Measurements from ENCODE around the gene TSBP1. TPM values are rescaled to one million over a fixed set of nuclear protein-coding genes. Genes with fewer than 3 reads are reported as not detected.

The TSBP1 gene
- total and polyA plus RNA-seq, 2 of the 13 experiments (the other 11 are each of a cell fraction or from before 2014, with no cell fraction given), result not detected

GRCh38 chr6:32298632-32299336, 72.9 kb downstream of the TSBP1 start (continued):
- TF ChIP-seq, protein P1, sequence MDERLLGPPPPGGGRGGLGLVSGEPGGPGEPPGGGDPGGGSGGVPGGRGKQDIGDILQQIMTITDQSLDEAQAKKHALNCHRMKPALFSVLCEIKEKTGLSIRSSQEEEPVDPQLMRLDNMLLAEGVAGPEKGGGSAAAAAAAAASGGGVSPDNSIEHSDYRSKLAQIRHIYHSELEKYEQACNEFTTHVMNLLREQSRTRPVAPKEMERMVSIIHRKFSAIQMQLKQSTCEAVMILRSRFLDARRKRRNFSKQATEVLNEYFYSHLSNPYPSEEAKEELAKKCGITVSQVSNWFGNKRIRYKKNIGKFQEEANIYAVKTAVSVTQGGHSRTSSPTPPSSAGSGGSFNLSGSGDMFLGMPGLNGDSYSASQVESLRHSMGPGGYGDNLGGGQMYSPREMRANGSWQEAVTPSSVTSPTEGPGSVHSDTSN (CRISPR knock-in tag; IDR thresholded peaks at IDR 0.05), result no peak
- TF ChIP-seq ZKSCAN8 (CRISPR knock-in tag; IDR thresholded peaks at IDR 0.05; ENCODE audit: borderline replicate concordance) (0 out of 2 replicates have a peak, but pooled peaks have one; percentile 35), ZSCAN25 (CRISPR knock-in tag; IDR thresholded peaks at IDR 0.05) (no peak), SMC3 (IDR thresholded peaks at IDR 0.05; ENCODE audit: low read length) (no peak), CREB3 (CRISPR knock-in tag; IDR thresholded peaks at IDR 0.05) (no peak), ZNF407 (CRISPR knock-in tag; IDR thresholded peaks at IDR 0.05; ENCODE audit: not compliant biosample characterization) (no peak), TBP (CRISPR knock-in tag; IDR thresholded peaks at IDR 0.05) (no peak), CREM (IDR thresholded peaks at IDR 0.05) (peak; percentile 29; the same call in 1 of the 2 replicates), CREM (CRISPR knock-in tag; IDR thresholded peaks at IDR 0.05) (no peak), ZNF44 (CRISPR knock-in tag; IDR thresholded peaks at IDR 0.05) (no peak), SOX6 (IDR thresholded peaks at IDR 0.05) (no peak), SOX6 (CRISPR knock-in tag; IDR thresholded peaks at IDR 0.05) (peak; percentile 40; the same call in 1 of the 2 replicates)
- TF ChIP-seq, protein P2, sequence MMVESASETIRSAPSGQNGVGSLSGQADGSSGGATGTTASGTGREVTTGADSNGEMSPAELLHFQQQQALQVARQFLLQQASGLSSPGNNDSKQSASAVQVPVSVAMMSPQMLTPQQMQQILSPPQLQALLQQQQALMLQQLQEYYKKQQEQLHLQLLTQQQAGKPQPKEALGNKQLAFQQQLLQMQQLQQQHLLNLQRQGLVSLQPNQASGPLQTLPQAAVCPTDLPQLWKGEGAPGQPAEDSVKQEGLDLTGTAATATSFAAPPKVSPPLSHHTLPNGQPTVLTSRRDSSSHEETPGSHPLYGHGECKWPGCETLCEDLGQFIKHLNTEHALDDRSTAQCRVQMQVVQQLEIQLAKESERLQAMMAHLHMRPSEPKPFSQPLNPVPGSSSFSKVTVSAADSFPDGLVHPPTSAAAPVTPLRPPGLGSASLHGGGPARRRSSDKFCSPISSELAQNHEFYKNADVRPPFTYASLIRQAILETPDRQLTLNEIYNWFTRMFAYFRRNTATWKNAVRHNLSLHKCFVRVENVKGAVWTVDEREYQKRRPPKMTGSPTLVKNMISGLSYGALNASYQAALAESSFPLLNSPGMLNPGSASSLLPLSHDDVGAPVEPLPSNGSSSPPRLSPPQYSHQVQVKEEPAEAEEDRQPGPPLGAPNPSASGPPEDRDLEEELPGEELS (CRISPR knock-in tag; IDR thresholded peaks at IDR 0.05), result 0 out of 2 replicates have a peak, but pooled peaks have one; percentile 20
- TF ChIP-seq, protein P3, sequence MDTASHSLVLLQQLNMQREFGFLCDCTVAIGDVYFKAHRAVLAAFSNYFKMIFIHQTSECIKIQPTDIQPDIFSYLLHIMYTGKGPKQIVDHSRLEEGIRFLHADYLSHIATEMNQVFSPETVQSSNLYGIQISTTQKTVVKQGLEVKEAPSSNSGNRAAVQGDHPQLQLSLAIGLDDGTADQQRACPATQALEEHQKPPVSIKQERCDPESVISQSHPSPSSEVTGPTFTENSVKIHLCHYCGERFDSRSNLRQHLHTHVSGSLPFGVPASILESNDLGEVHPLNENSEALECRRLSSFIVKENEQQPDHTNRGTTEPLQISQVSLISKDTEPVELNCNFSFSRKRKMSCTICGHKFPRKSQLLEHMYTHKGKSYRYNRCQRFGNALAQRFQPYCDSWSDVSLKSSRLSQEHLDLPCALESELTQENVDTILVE (CRISPR knock-in tag; IDR thresholded peaks at IDR 0.05), result no peak
- TF ChIP-seq, protein P4, sequence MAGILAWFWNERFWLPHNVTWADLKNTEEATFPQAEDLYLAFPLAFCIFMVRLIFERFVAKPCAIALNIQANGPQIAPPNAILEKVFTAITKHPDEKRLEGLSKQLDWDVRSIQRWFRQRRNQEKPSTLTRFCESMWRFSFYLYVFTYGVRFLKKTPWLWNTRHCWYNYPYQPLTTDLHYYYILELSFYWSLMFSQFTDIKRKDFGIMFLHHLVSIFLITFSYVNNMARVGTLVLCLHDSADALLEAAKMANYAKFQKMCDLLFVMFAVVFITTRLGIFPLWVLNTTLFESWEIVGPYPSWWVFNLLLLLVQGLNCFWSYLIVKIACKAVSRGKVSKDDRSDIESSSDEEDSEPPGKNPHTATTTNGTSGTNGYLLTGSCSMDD (CRISPR knock-in tag; IDR thresholded peaks at IDR 0.05), result no peak

Measured in HepG2 (cell line).